ENCODE measurements around the gene TSNAX.

DNA sequence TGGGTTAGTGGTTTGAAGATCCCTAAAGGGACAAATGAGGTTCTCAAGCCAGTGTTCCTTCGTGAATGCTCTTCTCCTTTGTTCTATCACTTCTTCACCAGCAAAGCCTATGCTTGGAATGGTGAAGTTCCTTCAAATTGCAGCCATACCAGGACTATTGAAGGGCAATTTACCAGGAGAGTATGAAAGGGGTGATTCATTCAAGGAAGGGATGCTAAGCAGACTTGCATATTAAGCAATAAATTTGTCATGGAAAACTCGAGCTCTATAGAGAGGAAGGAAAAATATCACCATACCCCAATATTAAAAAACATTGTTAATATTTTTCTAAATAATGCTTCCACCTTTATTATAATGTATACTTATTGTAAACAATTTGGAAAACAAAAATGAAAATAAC lies 9.3 kb upstream of the TSNAX start:
- TF ChIP-seq, protein P1, sequence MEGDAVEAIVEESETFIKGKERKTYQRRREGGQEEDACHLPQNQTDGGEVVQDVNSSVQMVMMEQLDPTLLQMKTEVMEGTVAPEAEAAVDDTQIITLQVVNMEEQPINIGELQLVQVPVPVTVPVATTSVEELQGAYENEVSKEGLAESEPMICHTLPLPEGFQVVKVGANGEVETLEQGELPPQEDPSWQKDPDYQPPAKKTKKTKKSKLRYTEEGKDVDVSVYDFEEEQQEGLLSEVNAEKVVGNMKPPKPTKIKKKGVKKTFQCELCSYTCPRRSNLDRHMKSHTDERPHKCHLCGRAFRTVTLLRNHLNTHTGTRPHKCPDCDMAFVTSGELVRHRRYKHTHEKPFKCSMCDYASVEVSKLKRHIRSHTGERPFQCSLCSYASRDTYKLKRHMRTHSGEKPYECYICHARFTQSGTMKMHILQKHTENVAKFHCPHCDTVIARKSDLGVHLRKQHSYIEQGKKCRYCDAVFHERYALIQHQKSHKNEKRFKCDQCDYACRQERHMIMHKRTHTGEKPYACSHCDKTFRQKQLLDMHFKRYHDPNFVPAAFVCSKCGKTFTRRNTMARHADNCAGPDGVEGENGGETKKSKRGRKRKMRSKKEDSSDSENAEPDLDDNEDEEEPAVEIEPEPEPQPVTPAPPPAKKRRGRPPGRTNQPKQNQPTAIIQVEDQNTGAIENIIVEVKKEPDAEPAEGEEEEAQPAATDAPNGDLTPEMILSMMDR (IDR thresholded peaks at IDR 0.05), result no peak
- TF ChIP-seq EP300 (IDR thresholded peaks at IDR 0.05), result no peak
- TF ChIP-seq POLR2AphosphoS5 (IDR thresholded peaks at IDR 0.05), result no peak
